WTC11 (cell line): ENCODE data around the gene ADGRB3.

Experiments
- CTCF ChIP-seq: fragments of 200-600 bp; IDR thresholded peaks from 2 replicates; pipeline ENCODE4 v1.8.0; 2022; ENCODE audit warnings: antibody characterized with exemption
- RORB ChIP-seq: fragments of 250-450 bp; sonication (Bioruptor Pico); IDR thresholded peaks from 2 replicates; pipeline ENCODE4 v1.9.0; 2021; ENCODE audit warnings: mild to moderate bottlenecking
- ZBTB21 ChIP-seq: sonication (generic); formaldehyde crosslinking; IDR thresholded peaks from 2 replicates; pipeline ENCODE4 v1.8.1; 2023; ENCODE audit warnings: mild to moderate bottlenecking, missing genetic modification reagents, borderline replicate concordance

GRCh38 chr6:69100772-69101171, 465.7 kb downstream of the ADGRB3 start:
- TF ChIP-seq RORB (CRISPR knock-in tag) (no peak), CTCF (no peak), ZBTB21 (no peak)
